CD4-positive, alpha-beta T cell treated with Interleukin-21 for 1 hour (primary cell): ENCODE results near the gene AK3.

ENCODE experiments used
- DNase-seq: peaks from one replicate; pipeline ENCODE4 v3.0.0-alpha.2; 2020

The AK3 gene

GRCh38 chr9:4746278-4747030, 5.5 kb upstream of the AK3 start:
- no peak for DNase-seq

GRCh38 chr9:4743131-4743875, 2.3 kb upstream of the AK3 start:
- no peak for DNase-seq

- no peak for DNase-seq
These were observed 1.2 kb upstream of the AK3 start for GRCh38 chr9:4742246-4742645.

GRCh38 chr9:4741365-4742089, 525 bp upstream of the AK3 start:
- peak; percentile 7 for DNase-seq

- no peak for DNase-seq
These were observed 689 bp downstream of the AK3 start for GRCh38 chr9:4740388-4740637.

GRCh38 chr9:4739587-4740387, 1.2 kb downstream of the AK3 start:
- DNase-seq = no peak

- DNase-seq = no peak
These were observed 2.0 kb downstream of the AK3 start for GRCh38 chr9:4738866-4739586.

GRCh38 chr9:4734150-4734549, 6.9 kb downstream of the AK3 start:
- DNase-seq = no peak

GRCh38 chr9:4732890-4733289, 8.1 kb downstream of the AK3 start:
- no peak for DNase-seq

- no peak for DNase-seq
These were observed 13.4 kb downstream of the AK3 start for GRCh38 chr9:4727593-4727992.

GRCh38 chr9:4725706-4726442, 15.1 kb downstream of the AK3 start:
- no peak for DNase-seq

- DNase-seq = no peak
These were observed 19.3 kb downstream of the AK3 start for GRCh38 chr9:4721736-4722135.

GRCh38 chr9:4718911-4719310, 22.1 kb downstream of the AK3 start:
- no peak for DNase-seq

GRCh38 chr9:4717815-4718214, 23.2 kb downstream of the AK3 start:
- DNase-seq = no peak

- no peak for DNase-seq
These were observed 24.8 kb downstream of the AK3 start for GRCh38 chr9:4716163-4716562.

- no peak for DNase-seq
These were observed 26.6 kb downstream of the AK3 start for GRCh38 chr9:4714266-4715016.

GRCh38 chr9:4713849-4714248, 27.2 kb downstream of the AK3 start:
- DNase-seq = no peak

GRCh38 chr9:4709380-4709779, 31.6 kb downstream of the AK3 start:
- no peak for DNase-seq

GRCh38 chr9:4706971-4707622, 33.9 kb downstream of the AK3 start:
- no peak for DNase-seq

- DNase-seq = no peak
These were observed 35.0 kb downstream of the AK3 start for GRCh38 chr9:4706021-4706420.

- no peak for DNase-seq
These were observed 36.9 kb downstream of the AK3 start for GRCh38 chr9:4704129-4704528.
